ENCODE results near the gene ADORA2B. TPM values are rescaled to one million over a fixed set of nuclear protein-coding genes. Genes with fewer than 3 reads are reported as not detected.
"Not testable (repeated sequence)": the region's sequence is repeated elsewhere in the genome, so short reads cannot be mapped to it uniquely, and the experiment has no call there.

ADORA2B gene
- total RNA-seq, 1 donor from 2014 or later = 6.2 TPM

DNA sequence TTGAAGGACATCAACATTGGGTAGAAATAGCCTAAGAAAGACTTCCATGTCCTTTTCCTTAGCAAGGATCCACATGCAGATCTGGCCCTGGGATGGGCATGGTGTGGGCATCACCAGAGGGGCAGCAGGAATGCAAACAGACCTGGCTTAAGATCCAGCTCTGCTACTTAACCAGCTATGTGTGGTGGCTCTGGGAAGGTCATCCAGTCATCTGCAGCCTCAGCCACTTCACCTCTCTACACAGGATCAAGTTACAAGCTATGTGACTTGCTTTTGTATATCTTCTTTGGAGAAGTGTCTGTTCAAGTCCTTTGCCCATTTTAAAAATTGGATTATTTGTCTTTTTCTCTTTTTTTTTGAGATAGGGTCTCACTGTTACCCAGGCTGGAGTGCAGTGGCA is 13.5 kb upstream of the ADORA2B start:
- TF ChIP-seq, protein P1, sequence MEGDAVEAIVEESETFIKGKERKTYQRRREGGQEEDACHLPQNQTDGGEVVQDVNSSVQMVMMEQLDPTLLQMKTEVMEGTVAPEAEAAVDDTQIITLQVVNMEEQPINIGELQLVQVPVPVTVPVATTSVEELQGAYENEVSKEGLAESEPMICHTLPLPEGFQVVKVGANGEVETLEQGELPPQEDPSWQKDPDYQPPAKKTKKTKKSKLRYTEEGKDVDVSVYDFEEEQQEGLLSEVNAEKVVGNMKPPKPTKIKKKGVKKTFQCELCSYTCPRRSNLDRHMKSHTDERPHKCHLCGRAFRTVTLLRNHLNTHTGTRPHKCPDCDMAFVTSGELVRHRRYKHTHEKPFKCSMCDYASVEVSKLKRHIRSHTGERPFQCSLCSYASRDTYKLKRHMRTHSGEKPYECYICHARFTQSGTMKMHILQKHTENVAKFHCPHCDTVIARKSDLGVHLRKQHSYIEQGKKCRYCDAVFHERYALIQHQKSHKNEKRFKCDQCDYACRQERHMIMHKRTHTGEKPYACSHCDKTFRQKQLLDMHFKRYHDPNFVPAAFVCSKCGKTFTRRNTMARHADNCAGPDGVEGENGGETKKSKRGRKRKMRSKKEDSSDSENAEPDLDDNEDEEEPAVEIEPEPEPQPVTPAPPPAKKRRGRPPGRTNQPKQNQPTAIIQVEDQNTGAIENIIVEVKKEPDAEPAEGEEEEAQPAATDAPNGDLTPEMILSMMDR (IDR thresholded peaks at IDR 0.05) = no peak
- Histone ChIP-seq H3K36me3 (no peaks in the 10 kb centered on the region), H3K27me3 (ENCODE audit: low read depth) (no peaks in the 10 kb centered on the region), H3K9me3 (no peaks in the 10 kb centered on the region), H3K4me1 (no peaks in the 10 kb centered on the region), H3K27ac (no peak overlapping the region), H3K4me3 (no peak overlapping the region)
- intact Hi-C loops (cut with DNase I) = no loop called here
- DNase-seq = no peak
- no peak for ATAC-seq

DNA sequence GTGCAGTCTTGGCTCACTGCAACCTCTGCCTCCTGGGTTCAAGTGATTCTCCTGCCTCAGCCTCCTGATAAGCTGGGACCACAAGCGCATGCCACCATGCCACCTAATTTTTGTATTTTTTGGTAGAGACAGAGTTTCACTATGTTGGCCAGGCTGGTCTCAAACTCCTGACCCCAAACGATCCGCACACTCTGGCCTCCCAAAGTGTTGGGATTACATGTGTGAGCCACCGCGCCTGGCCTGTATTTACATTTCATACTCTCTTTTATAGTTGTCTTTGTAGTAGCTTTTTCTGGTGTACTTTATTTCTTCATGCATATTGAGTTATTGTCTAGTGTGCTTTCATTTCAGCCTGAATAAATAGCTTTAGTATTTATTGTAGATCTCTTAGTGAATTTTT is 10.1 kb upstream of the ADORA2B start:
- no peak overlapping the region for H3K27ac ChIP-seq
- no peak for ATAC-seq
- intact Hi-C loops (cut with DNase I) = no loop called here
- DNase-seq = no peak
- H3K27me3 ChIP-seq (ENCODE audit: low read depth) = no peaks in the 10 kb centered on the region
- no peaks in the 10 kb centered on the region for H3K4me1 ChIP-seq
- no peak overlapping the region for H3K4me3 ChIP-seq
- H3K36me3 ChIP-seq = no peaks in the 10 kb centered on the region
- TF ChIP-seq, protein P1 (IDR thresholded peaks at IDR 0.05) = no peak
- no peaks in the 10 kb centered on the region for H3K9me3 ChIP-seq

DNA sequence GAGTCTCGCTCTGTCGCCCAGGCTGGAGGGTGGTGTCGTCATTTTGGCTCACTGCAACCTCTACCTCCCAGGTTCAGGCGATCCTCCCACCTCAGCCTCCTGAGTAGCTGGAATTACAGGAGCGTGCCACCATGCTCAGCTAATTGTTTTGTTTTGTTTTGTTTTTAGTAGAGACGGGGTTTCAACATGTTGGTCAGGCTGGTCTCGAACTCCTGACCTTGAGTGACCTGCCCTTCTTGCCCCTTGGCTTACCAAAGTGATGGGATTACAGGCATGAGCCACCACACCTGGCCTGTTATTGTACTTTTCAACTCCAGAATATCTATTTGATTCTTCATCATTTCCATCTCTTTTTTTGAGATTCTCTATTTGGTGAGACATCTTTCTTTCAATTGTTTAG is 9.0 kb upstream of the ADORA2B start:
- DNase-seq = no peak
- ATAC-seq = no peak
- intact Hi-C loops (cut with DNase I) = no loop called here

DNA sequence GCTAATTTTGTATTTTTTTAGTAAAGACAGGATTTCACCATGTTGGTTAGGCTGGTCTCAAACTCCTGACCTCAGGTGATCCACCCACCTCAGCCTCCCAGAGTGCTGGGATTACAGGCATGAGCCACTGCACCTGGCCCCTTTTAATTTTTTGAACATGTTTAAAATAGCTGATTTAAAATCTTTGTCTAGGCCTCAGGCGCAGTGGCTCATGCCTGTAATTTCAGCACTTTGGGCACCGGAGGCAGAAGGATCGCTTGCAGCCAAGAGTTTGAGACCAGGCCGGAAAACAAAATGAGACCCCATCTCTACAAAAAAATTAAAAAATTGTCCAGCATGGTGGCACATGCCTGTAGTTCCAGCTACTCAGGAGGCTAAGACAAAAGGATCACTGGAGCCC is 8.4 kb upstream of the ADORA2B start:
- intact Hi-C loops (cut with DNase I); DNase-seq; H3K4me1 ChIP-seq; H3K4me3 ChIP-seq; ATAC-seq; H3K36me3 ChIP-seq; H3K27me3 ChIP-seq (ENCODE audit: low read depth); H3K27ac ChIP-seq; H3K9me3 ChIP-seq: not testable (repeated sequence)

More for the DNA sequence above, 9.0 kb upstream of the ADORA2B start:
- H3K27ac ChIP-seq = no peak overlapping the region
- no peaks in the 10 kb centered on the region for H3K36me3 ChIP-seq
- no peaks in the 10 kb centered on the region for H3K9me3 ChIP-seq
- no peaks in the 10 kb centered on the region for H3K4me1 ChIP-seq
- no peaks in the 10 kb centered on the region for H3K27me3 ChIP-seq (ENCODE audit: low read depth)
- TF ChIP-seq, protein P1 (IDR thresholded peaks at IDR 0.05) = no peak
- H3K4me3 ChIP-seq = no peak overlapping the region

DNA sequence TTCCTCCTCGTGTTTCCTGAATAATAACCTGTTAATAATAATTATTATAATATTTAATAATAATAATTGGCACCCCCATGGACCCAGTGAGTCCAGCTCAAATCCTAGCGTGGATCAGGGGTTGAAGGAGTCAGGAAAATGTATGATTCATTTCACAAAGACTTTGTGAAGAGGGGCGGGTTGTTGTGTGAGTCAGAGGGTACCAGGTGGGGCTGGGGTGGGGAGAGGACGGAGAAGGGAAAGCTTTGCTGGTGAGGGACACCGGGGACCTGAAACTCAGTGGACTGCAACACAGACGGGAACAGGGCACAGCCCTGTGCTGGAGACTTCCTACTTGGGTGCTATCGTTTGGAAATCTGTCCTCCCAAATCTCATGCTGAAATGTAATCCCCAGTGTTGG is 3.1 kb upstream of the ADORA2B start:
- no peak for ATAC-seq
- TF ChIP-seq, protein P1 (IDR thresholded peaks at IDR 0.05) = no peak
- Histone ChIP-seq H3K4me1 (peaks cover 24% of the 10 kb centered on the region), H3K36me3 (no peaks in the 10 kb centered on the region), H3K9me3 (no peaks in the 10 kb centered on the region), H3K27ac (peak overlapping the region; percentile 36), H3K4me3 (no peak overlapping the region), H3K27me3 (ENCODE audit: low read depth) (peaks cover 4% of the 10 kb centered on the region)
- intact Hi-C loops (cut with DNase I) = no loop called here
- DNase-seq = no peak

DNA sequence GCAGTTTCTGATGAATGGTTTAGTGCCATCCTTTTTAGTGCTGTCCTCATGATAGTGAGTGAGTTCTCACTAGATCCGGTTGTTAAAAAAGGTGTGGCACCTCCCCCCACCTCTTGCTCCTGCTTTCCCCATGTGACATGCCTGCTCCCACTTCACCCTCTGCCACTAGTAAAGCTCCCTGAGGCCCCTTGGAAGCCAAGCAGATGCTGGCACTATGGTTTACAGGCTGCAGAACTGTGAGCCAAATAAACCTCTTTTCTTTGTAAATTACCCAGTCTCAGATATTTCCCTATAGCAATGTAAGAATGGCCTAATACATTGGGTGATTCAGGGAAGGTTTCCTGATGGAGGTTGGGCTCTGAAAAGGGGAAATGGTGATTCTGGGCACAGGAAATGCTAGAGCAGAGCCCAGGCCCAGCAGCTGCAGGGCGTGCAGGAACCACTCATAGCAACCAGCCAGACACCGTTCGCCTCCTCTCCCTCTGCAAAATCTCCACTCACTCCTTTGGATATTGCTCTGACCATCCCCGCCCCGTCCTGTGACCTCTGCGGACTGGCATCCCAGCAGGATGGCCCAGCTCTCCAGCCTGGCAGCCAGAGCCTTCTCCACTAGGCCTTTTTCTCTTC is 2.6 kb upstream of the ADORA2B start:
- peak in 1 of 2 donors; percentile 21 for ATAC-seq

More for the DNA sequence above, 2.6 kb upstream of the ADORA2B start:
- TF ChIP-seq, protein P1 (IDR thresholded peaks at IDR 0.05) = no peak
- Histone ChIP-seq H3K4me1 (peaks cover 29% of the 10 kb centered on the region), H3K4me3 (no peak overlapping the region), H3K36me3 (no peaks in the 10 kb centered on the region), H3K27me3 (ENCODE audit: low read depth) (peaks cover 4% of the 10 kb centered on the region), H3K27ac (peak overlapping the region; percentile 36), H3K9me3 (no peaks in the 10 kb centered on the region)
- peak; percentile 59 for DNase-seq
- intact Hi-C loops (cut with DNase I) = no loop called here

All from lower lobe of right lung (tissue), 2 donors.